A549 (cell line): ENCODE data around the gene TNF. TPM values are rescaled to one million over a fixed set of nuclear protein-coding genes. Genes with fewer than 3 reads are reported as not detected.

Experiments
- ATAC-seq, 2 experiments: fragments of 200-7000 bp in 1 of 2; fragments of >200 bp in 1 of 2; cut with Nextera tagmentation in 1 of 2; cut with Tn5 transposase in 1 of 2; 3 replicates each; pipeline versions ENCODE4 v1.8.0 to v1.9.1; 2018 to 2020; ENCODE audit warnings: mild to moderate bottlenecking in 1 of 2, moderate library complexity in 1 of 2
- CTCF ChIA-PET: fragments of 300-600 bp; sonication (Branson Sonifier 250); formaldehyde crosslinking; extraction: SDS; loops from one replicate; lab custom pipeline; 2021; ENCODE audit warnings: antibody characterized with exemption, inconsistent platforms; lab: Yijun Ruan, JAX
- POLR2A ChIA-PET: fragments of 350-600 bp; formaldehyde crosslinking; extraction: SDS; loops from one replicate; lab custom pipeline; 2021; ENCODE audit warnings: antibody characterized with exemption, inconsistent platforms; lab: Yijun Ruan, JAX
- DNase-seq, 2 experiments: peaks; one replicate each; pipeline versions ENCODE4 v3.0.0 to v3.0.0-alpha.2; 2011 to 2016; ENCODE audit warnings: low read depth in 1 of 2, low spot score in 1 of 2
- FAIRE-seq: peaks from 2 replicates; lab custom pipeline; 2011; peaks lifted over from hg19 to GRCh38; lab: Jason Lieb, UNC
- H3K27ac ChIP-seq, 2 experiments: fragments of >200 bp; sonication (Bioruptor Twin); formaldehyde crosslinking; 3 replicates each; pipeline ENCODE4 v1.5.1; 2016 to 2017
- H3K4me1 ChIP-seq: fragments of >200 bp; sonication (Bioruptor Twin); formaldehyde crosslinking; 3 replicates; pipeline ENCODE4 v1.6.1; 2016
- H3K4me2 ChIP-seq: fragments of >200 bp; sonication (Bioruptor Twin); formaldehyde crosslinking; 3 replicates; pipeline ENCODE4 v1.6.1; 2016
- H3K4me3 ChIP-seq: fragments of >200 bp; sonication (Bioruptor Twin); formaldehyde crosslinking; 3 replicates; pipeline ENCODE4 v1.5.1; 2016
- H3K9me3 ChIP-seq: fragments of >200 bp; sonication (Bioruptor Twin); formaldehyde crosslinking; 3 replicates; pipeline ENCODE4 v1.6.1; 2016
- ATOH8 ChIP-seq: fragments of 250-450 bp; sonication (Bioruptor Pico); IDR thresholded peaks from 2 replicates; pipeline ENCODE4 v1.5.0; 2020; ENCODE audit warnings: low read depth, mild to moderate bottlenecking, moderate library complexity
- CHD2 ChIP-seq: fragments of 150-350 bp; IDR thresholded peaks from 2 replicates; pipeline ENCODE4 v1.6.1; 2014; ENCODE audit warnings: low read length; ENCODE audit not compliant: partially characterized antibody
- CHD4 ChIP-seq: fragments of 200-600 bp; sonication (generic); IDR thresholded peaks from 2 replicates; pipeline ENCODE4 v1.6.1; 2016; ENCODE audit warnings: antibody characterized with exemption, mild to moderate bottlenecking, borderline replicate concordance
- CTCF ChIP-seq: fragments of >200 bp; sonication (Bioruptor Twin); formaldehyde crosslinking; IDR thresholded peaks from 3 replicates; pipeline ENCODE4 v1.5.1; 2016
- EHMT2 ChIP-seq: fragments of 200-600 bp; sonication (generic); IDR thresholded peaks from 2 replicates; pipeline ENCODE4 v1.6.1; 2016; ENCODE audit warnings: antibody characterized with exemption, low read depth, mild to moderate bottlenecking, moderate library complexity
- EP300 ChIP-seq, 2 experiments: fragments of >200 bp; sonication (Bioruptor Twin); formaldehyde crosslinking; IDR thresholded peaks; 2 replicates in 1 of 2; 3 replicates in 1 of 2; pipeline ENCODE4 v1.6.1; 2016 to 2017
- FOXS1 ChIP-seq: fragments of 250-450 bp; sonication (Bioruptor Pico); IDR thresholded peaks from 2 replicates; pipeline ENCODE4 v1.5.0; 2020; ENCODE audit warnings: mild to moderate bottlenecking, moderate library complexity
- HDAC2 ChIP-seq: fragments of 200-600 bp; sonication (generic); IDR thresholded peaks from 2 replicates; pipeline ENCODE4 v1.6.1; 2016
- HOXA7 ChIP-seq: fragments of 250-450 bp; sonication (Bioruptor Pico); IDR thresholded peaks from 2 replicates; pipeline ENCODE4 v1.5.0; 2020; ENCODE audit warnings: mild to moderate bottlenecking, moderate library complexity
- HOXB5 ChIP-seq: fragments of 250-450 bp; sonication (Bioruptor Pico); IDR thresholded peaks from 2 replicates; pipeline ENCODE4 v1.5.0; 2020; ENCODE audit warnings: mild to moderate bottlenecking, moderate library complexity
- JUNB ChIP-seq: fragments of >200 bp; sonication (Bioruptor Twin); formaldehyde crosslinking; IDR thresholded peaks from 2 replicates; pipeline ENCODE4 v1.6.1; 2016
- MAZ ChIP-seq: fragments of 150-350 bp; IDR thresholded peaks from 2 replicates; pipeline ENCODE4 v1.6.1; 2014; ENCODE audit warnings: antibody characterized with exemption, low read depth, low read length, borderline replicate concordance
- MYC ChIP-seq: IDR thresholded peaks from 2 replicates; pipeline ENCODE4 v1.6.1; 2012; ENCODE audit warnings: mild to moderate bottlenecking, inconsistent platforms, low read length, improper control_type of control experiment, borderline replicate concordance
- NFE2L2 ChIP-seq: fragments of 150-350 bp; conservative IDR thresholded peaks from 2 replicates; pipeline ENCODE4 v1.6.1; 2014; ENCODE audit warnings: low read length
- POLR2A ChIP-seq: IDR thresholded peaks from 2 replicates; pipeline ENCODE4 v1.6.1; 2012; ENCODE audit warnings: mild to moderate bottlenecking, low read length
- RAD21 ChIP-seq, 2 experiments: fragments of >200 bp in 1 of 2; sonication (Bioruptor Twin) in 1 of 2; formaldehyde crosslinking in 1 of 2; IDR thresholded peaks in 1 of 2; conservative IDR thresholded peaks in 1 of 2; 2 replicates in 1 of 2; 3 replicates in 1 of 2; pipeline ENCODE4 v1.6.1; 2012 to 2018; ENCODE audit warnings: inconsistent platforms in 1 of 2
- RARB ChIP-seq: fragments of 250-450 bp; sonication (Bioruptor Pico); IDR thresholded peaks from 2 replicates; pipeline ENCODE4 v1.8.0; 2021; ENCODE audit warnings: mild to moderate bottlenecking, moderate library complexity
- RCOR1 ChIP-seq: fragments of 150-350 bp; IDR thresholded peaks from 2 replicates; pipeline ENCODE4 v1.6.1; 2014; ENCODE audit warnings: antibody characterized with exemption, low read length, low read depth
- RNF2 ChIP-seq: fragments of 200-600 bp; sonication (generic); IDR thresholded peaks from 2 replicates; pipeline ENCODE4 v1.6.1; 2016; ENCODE audit warnings: low read depth, mild to moderate bottlenecking, antibody characterized with exemption, moderate library complexity, borderline replicate concordance
- SREBF2 ChIP-seq: fragments of 450-650 bp; IDR thresholded peaks from 2 replicates; pipeline ENCODE4 v1.6.1; 2014; ENCODE audit warnings: mild to moderate bottlenecking, moderate library complexity
- TFCP2L1 ChIP-seq: fragments of 250-450 bp; sonication (Bioruptor Pico); IDR thresholded peaks from 2 replicates; pipeline ENCODE4 v1.5.0; 2021; ENCODE audit warnings: mild to moderate bottlenecking
- TP53 ChIP-seq: fragments of 250-450 bp; sonication (Bioruptor Pico); IDR thresholded peaks from 2 replicates; pipeline ENCODE4 v1.5.0; 2021; ENCODE audit warnings: mild to moderate bottlenecking, moderate library complexity
- USF2 ChIP-seq: fragments of 450-650 bp; IDR thresholded peaks from 2 replicates; pipeline ENCODE4 v1.6.1; 2014; ENCODE audit warnings: antibody characterized with exemption
- ZC3H11A ChIP-seq: fragments of 450-650 bp; IDR thresholded peaks from 2 replicates; pipeline ENCODE4 v1.6.1; 2014; ENCODE audit warnings: antibody characterized with exemption, mild to moderate bottlenecking
- ZNF302 ChIP-seq: fragments of 250-450 bp; sonication (Bioruptor Pico); IDR thresholded peaks from 2 replicates; pipeline ENCODE4 v1.9.0; 2021; ENCODE audit warnings: inconsistent platforms, mild to moderate bottlenecking, moderate library complexity
- WGBS: methylation state at CpG from one replicate; pipeline ENCODE4 v1.1.6; 2017; ENCODE audit errors: missing lambda C conversion rate; 5-methylcytosine and 5-hydroxymethylcytosine counted together
- polyA plus RNA-seq, 4 experiments: library from polyadenylated mRNA; depleted of rRNA in 3 of 4; stranded (reverse); fragments of >200 nt; fragmentation: RNase III in 1 of 4; extraction: RNeasy Plus Mini Kit Qiagen cat#74134 plus additional on column Dnase treatment in 1 of 4; gene quantifications; 2 replicates in 3 of 4; 3 replicates in 1 of 4; pipeline ENCODE4 v1.2.3, GENCODE V29; 2011 to 2017
- TF ChIP-seq, protein P1 (sequence below): IDR thresholded peaks from 2 replicates; pipeline ENCODE4 v1.6.1; 2012
- TF ChIP-seq, protein P2 (sequence below): IDR thresholded peaks from 2 replicates; pipeline ENCODE4 v1.6.1; 2012

Gene TNF
- polyA plus RNA-seq, 2 of the 4 experiments (the other 2 are of a cell fraction), result not detected

GRCh38 chr6:31609519-31610406 is 34.4 kb downstream of the TNF start:
- ChIA-PET POLR2A (no interaction called here), CTCF (interaction anchor here (0.9 to 3.0 kb wide), 6 partner anchors 11 to 117 kb away, joined by 3 to 28 read pairs (median 4); partner anchors contain the start of gene NCR3)
- Histone ChIP-seq H3K9me3 (no peaks in the 10 kb centered on the region), H3K4me1 (no peaks in the 10 kb centered on the region), H3K4me3 (no peak overlapping the region), H3K4me2 (no peak overlapping the region), H3K27ac (no peak overlapping the region)
- ATAC-seq (no peak), DNase-seq (no peak), FAIRE-seq (no peak)
- WGBS, result 72% methylated on average over 8 of the region's 8 CpGs
- TF ChIP-seq NFE2L2 (no peak), CTCF (no peak), EHMT2 (no peak), FOXS1 (CRISPR knock-in tag) (no peak), ATOH8 (CRISPR knock-in tag) (no peak), MYC (no peak), RCOR1 (no peak), SREBF2 (no peak), MAZ (no peak)

DNA sequence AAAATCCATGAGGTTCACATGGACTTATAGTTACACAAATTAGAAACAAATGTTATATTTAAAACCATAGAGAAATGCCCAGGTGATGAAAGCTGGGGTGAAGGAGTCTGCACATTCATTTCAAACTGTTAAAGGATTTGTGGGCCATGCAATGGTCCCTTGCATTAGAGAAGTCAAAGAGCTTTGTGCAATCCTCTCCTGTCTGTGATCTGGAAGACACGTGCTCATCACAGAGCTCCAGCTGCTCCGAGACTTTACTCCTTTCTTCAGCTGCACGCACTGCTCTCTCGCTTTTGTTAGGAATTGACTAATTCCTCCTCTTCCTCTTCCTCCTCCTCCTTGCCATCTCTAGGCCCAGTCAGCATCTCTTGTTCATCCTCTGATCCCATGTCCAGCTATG is 35.6 kb downstream of the TNF start:
- CTCF ChIA-PET, result interaction anchor here (0.5 to 3.0 kb wide), 6 partner anchors 12 to 597 kb away, joined by 3 to 28 read pairs (median 4); partner anchors contain the start of gene NCR3
- 83% methylated on average over 4 of the region's 4 CpGs for WGBS
- no peak for DNase-seq

DNA sequence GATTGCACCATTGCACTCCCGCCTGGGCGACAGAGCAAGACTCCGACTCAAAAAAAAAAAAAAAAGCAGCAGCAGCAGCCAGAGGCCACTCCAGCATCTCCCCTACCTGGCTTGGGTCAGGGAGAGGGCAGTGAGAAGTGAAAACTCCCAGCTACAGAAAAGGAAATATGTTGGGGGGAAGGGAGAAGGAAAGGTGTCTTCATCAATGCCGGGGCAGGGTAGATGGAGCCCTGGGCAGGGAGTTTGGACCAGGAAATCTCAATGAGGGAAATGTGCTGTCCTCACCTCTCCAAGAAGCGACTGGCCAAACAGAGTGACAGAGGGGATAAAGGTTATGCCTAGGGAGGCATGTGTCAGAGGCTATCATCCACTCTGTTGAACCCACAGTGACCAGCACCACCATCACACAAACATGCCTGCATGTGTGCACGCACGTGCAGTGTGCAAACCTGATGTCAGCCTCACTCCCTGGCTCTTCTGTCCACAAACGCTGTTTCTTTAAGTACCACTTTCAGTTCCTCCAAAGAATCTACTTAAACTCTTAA is 38.8 kb downstream of the TNF start:
- Histone ChIP-seq H3K4me2 (no peak overlapping the region), H3K4me1 (no peaks in the 10 kb centered on the region), H3K27ac (no peak overlapping the region), H3K4me3 (no peak overlapping the region), H3K9me3 (no peaks in the 10 kb centered on the region)
- ChIA-PET POLR2A (no interaction called here), CTCF (interaction anchor here (1.6 to 2.6 kb wide), 3 partner anchors 15 to 68 kb away, joined by 4 to 19 read pairs (median 5); partner anchors contain the start of gene ATP6V1G2)
- 83% methylated on average over 8 of the region's 8 CpGs for WGBS
- FAIRE-seq, result no peak
- DNase-seq, result no peak
- no peak for ATAC-seq
- no peak for TF ChIP-seq CHD4
- TF ChIP-seq RARB (CRISPR knock-in tag), result no peak
- TF ChIP-seq JUNB, result no peak
- no peak for TF ChIP-seq TFCP2L1
- TF ChIP-seq ZNF302 (CRISPR knock-in tag), result no peak
- TF ChIP-seq, protein P1, sequence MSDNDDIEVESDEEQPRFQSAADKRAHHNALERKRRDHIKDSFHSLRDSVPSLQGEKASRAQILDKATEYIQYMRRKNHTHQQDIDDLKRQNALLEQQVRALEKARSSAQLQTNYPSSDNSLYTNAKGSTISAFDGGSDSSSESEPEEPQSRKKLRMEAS, result no peak
- TF ChIP-seq HDAC2, result no peak
- TF ChIP-seq, protein P2, sequence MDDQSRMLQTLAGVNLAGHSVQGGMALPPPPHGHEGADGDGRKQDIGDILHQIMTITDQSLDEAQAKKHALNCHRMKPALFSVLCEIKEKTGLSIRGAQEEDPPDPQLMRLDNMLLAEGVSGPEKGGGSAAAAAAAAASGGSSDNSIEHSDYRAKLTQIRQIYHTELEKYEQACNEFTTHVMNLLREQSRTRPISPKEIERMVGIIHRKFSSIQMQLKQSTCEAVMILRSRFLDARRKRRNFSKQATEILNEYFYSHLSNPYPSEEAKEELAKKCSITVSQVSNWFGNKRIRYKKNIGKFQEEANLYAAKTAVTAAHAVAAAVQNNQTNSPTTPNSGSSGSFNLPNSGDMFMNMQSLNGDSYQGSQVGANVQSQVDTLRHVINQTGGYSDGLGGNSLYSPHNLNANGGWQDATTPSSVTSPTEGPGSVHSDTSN, result no peak
- no peak for TF ChIP-seq USF2
- TF ChIP-seq HOXB5 (CRISPR knock-in tag), result no peak
- no peak for TF ChIP-seq CHD2
- TF ChIP-seq RCOR1, result no peak
- no peak for TF ChIP-seq EHMT2
- no peak for TF ChIP-seq TP53
- TF ChIP-seq RNF2, result no peak

More for the DNA sequence above, 35.6 kb downstream of the TNF start:
- H3K27ac ChIP-seq, result no peak overlapping the region
- H3K4me3 ChIP-seq, result no peak overlapping the region
- no peak for FAIRE-seq
- TF ChIP-seq POLR2A (no peak), EP300 (IDR thresholded peaks at IDR 0.05) (no peak), NFE2L2 (no peak), MYC (no peak), RAD21 (conservative IDR thresholded peaks at IDR 0.05 in 1 of 2, IDR thresholded peaks at IDR 0.05 in 1 of 2) (no peak), HOXA7 (CRISPR knock-in tag) (no peak), ZC3H11A (no peak)
- no peak for ATAC-seq
- POLR2A ChIA-PET, result no interaction called here
- H3K4me1 ChIP-seq, result no peaks in the 10 kb centered on the region
- H3K4me2 ChIP-seq, result no peak overlapping the region
- no peaks in the 10 kb centered on the region for H3K9me3 ChIP-seq
